Naive B cell (primary cell): Measurements from ENCODE around the gene OR5A1. TPM values are rescaled to one million over a fixed set of nuclear protein-coding genes. Genes with fewer than 3 reads are reported as not detected.

Experiments
- ATAC-seq, 2 donors: fragments of 150-1000 bp; cut with Tn5 transposase; 2 replicates each; pipeline ENCODE4 v1.10.0; 2021; ENCODE audit warnings: low read depth in 2 of 2, mild to moderate bottlenecking in 2 of 2, moderate library complexity in 2 of 2
- DNase-seq: peaks from one replicate; pipeline ENCODE4 v3.0.0; 2022
- H3K27ac Mint-ChIP-seq, 6 donors: one replicate each; pipeline ENCODE4 v1.8.0; 2020 to 2022; ENCODE audit warnings: mild to moderate bottlenecking in 6 of 6, mixed read lengths in 6 of 6, moderate library complexity in 5 of 6, inconsistent platforms in 2 of 6
- H3K27me3 Mint-ChIP-seq, 3 donors: one replicate each; pipeline ENCODE4 v1.8.0; 2021 to 2022; ENCODE audit warnings: mixed read lengths in 3 of 3, mild to moderate bottlenecking in 1 of 3
- H3K36me3 Mint-ChIP-seq, 2 donors: one replicate each; pipeline ENCODE4 v1.8.0; 2020 to 2022; ENCODE audit warnings: mixed read lengths in 2 of 2, inconsistent platforms in 1 of 2, mild to moderate bottlenecking in 1 of 2
- H3K4me1 Mint-ChIP-seq, 3 donors: one replicate each; pipeline ENCODE4 v1.8.0; 2020 to 2022; ENCODE audit warnings: mixed read lengths in 3 of 3, inconsistent platforms in 1 of 3, mild to moderate bottlenecking in 1 of 3, moderate library complexity in 1 of 3
- H3K4me3 Mint-ChIP-seq, 8 donors: one replicate each; pipeline ENCODE4 v1.8.0; 2020 to 2022; ENCODE audit warnings: mild to moderate bottlenecking in 8 of 8, mixed read lengths in 8 of 8, moderate library complexity in 8 of 8, inconsistent platforms in 2 of 8
- H3K9me3 Mint-ChIP-seq, 7 donors: one replicate each; pipeline ENCODE4 v1.8.0; 2020 to 2022; ENCODE audit warnings: mixed read lengths in 7 of 7, mild to moderate bottlenecking in 5 of 7, inconsistent platforms in 2 of 7, moderate library complexity in 1 of 7
- polyA plus RNA-seq, 6 donors: library from polyadenylated mRNA; unstranded; fragments of 300-500 nt; fragmentation: Illumina TruSeq; gene quantifications; one replicate each; pipeline ENCODE4 v1.2.3, GENCODE V29; 2021; ENCODE audit warnings: low read depth in 6 of 6

Gene OR5A1
- not detected for polyA plus RNA-seq

- Mint-ChIP-seq H3K27ac (peak within 1 kb of the TSS in 1 of 6 donors; percentile 0), H3K36me3 (no peaks in the 10 kb centered on the region), H3K9me3 (no peaks in the 10 kb centered on the region), H3K4me1 (no peaks in the 10 kb centered on the region), H3K27me3 (no peaks in the 10 kb centered on the region), H3K4me3 (no peak within 1 kb of the TSS)
- ATAC-seq (no peak), DNase-seq (no peak)
Measured at GRCh38 chr11:59436169-59436568, at the start of gene OR5A1. OR5A1 (plus strand) TSS chr11:59436469; CDS start chr11:59443169, 6,700 bp downstream.

- Mint-ChIP-seq H3K4me3 (no peak overlapping the region), H3K4me1 (no peaks in the 10 kb centered on the region), H3K27me3 (no peaks in the 10 kb centered on the region), H3K9me3 (no peaks in the 10 kb centered on the region), H3K27ac (no peak overlapping the region), H3K36me3 (no peaks in the 10 kb centered on the region)
- DNase-seq (no peak), ATAC-seq (no peak)
Measured at GRCh38 chr11:59394186-59394585, 42.1 kb upstream of the OR5A1 start.

- ATAC-seq: no peak
- DNase-seq: no peak
- no peaks in the 10 kb centered on the region for H3K36me3 Mint-ChIP-seq
- H3K27me3 Mint-ChIP-seq: no peaks in the 10 kb centered on the region
- no peak overlapping the region for H3K4me3 Mint-ChIP-seq
- H3K27ac Mint-ChIP-seq: no peak overlapping the region
- H3K4me1 Mint-ChIP-seq: no peaks in the 10 kb centered on the region
- peaks cover 0 to 17% (median 11%) of the 10 kb centered on the region in 7 donors for H3K9me3 Mint-ChIP-seq
Measured at GRCh38 chr11:59400461-59401261, 35.6 kb upstream of the OR5A1 start.

- no peak overlapping the region for H3K4me3 Mint-ChIP-seq
- no peak overlapping the region for H3K27ac Mint-ChIP-seq
- ATAC-seq (no peak), DNase-seq (no peak)
- H3K9me3 Mint-ChIP-seq: peaks cover 0 to 17% (median 17%) of the 10 kb centered on the region in 7 donors
- no peaks in the 10 kb centered on the region for H3K27me3 Mint-ChIP-seq
- no peaks in the 10 kb centered on the region for H3K4me1 Mint-ChIP-seq
- no peaks in the 10 kb centered on the region for H3K36me3 Mint-ChIP-seq
Measured at GRCh38 chr11:59401262-59401552, 35.1 kb upstream of the OR5A1 start.

GRCh38 chr11:59403546-59403945, 32.7 kb upstream of the OR5A1 start:
- Mint-ChIP-seq H3K27ac (no peak overlapping the region), H3K36me3 (no peaks in the 10 kb centered on the region), H3K4me1 (no peaks in the 10 kb centered on the region), H3K9me3 (peaks cover 0 to 34% (median 17%) of the 10 kb centered on the region in 7 donors), H3K27me3 (no peaks in the 10 kb centered on the region), H3K4me3 (no peak overlapping the region)
- ATAC-seq (no peak), DNase-seq (no peak)

GRCh38 chr11:59413646-59414045, 22.6 kb upstream of the OR5A1 start:
- Mint-ChIP-seq H3K4me3 (no peak overlapping the region), H3K9me3 (peaks cover 5 to 37% (median 21%) of the 10 kb centered on the region in 7 donors), H3K27ac (peak overlapping the region in 1 of 6 donors; percentile 22), H3K4me1 (peaks cover 38 to 43% (median 40%) of the 10 kb centered on the region in 3 donors), H3K27me3 (no peaks in the 10 kb centered on the region), H3K36me3 (peaks cover 8 to 13% of the 10 kb centered on the region in 2 donors)
- DNase-seq: no peak
- no peak for ATAC-seq

- Mint-ChIP-seq H3K4me1 (peaks cover 43 to 47% (median 44%) of the 10 kb centered on the region in 3 donors), H3K27me3 (no peaks in the 10 kb centered on the region), H3K27ac (peak overlapping the region in 3 of 6 donors; percentile 34 to 71 (median 40)), H3K36me3 (peaks cover 5 to 6% of the 10 kb centered on the region in 2 donors), H3K9me3 (peaks cover 4 to 22% (median 9%) of the 10 kb centered on the region in 7 donors), H3K4me3 (peak overlapping the region in 3 of 8 donors; percentile 22 to 48 (median 32))
- DNase-seq (no peak), ATAC-seq (peak in 1 of 2 donors; percentile 42)
Measured at GRCh38 chr11:59415111-59415510, 21.2 kb upstream of the OR5A1 start.

GRCh38 chr11:59416613-59417012, 19.7 kb upstream of the OR5A1 start:
- Mint-ChIP-seq H3K27me3 (no peaks in the 10 kb centered on the region), H3K36me3 (peaks cover 0 to 8% of the 10 kb centered on the region in 2 donors), H3K4me3 (peak overlapping the region; percentile 31 to 85 (median 56)), H3K4me1 (peaks cover 44 to 49% (median 47%) of the 10 kb centered on the region in 3 donors), H3K27ac (peak overlapping the region in 5 of 6 donors; percentile 20 to 96 (median 87)), H3K9me3 (peaks cover 0 to 11% (median 7%) of the 10 kb centered on the region in 7 donors)
- DNase-seq (no peak), ATAC-seq (peak; percentile 30 to 37)

- Mint-ChIP-seq H3K4me1 (peaks cover 45 to 51% (median 48%) of the 10 kb centered on the region in 3 donors), H3K9me3 (peaks cover 0 to 11% (median 7%) of the 10 kb centered on the region in 7 donors), H3K27ac (peak overlapping the region; percentile 20 to 96 (median 84)), H3K36me3 (peaks cover 0 to 8% of the 10 kb centered on the region in 2 donors), H3K27me3 (no peaks in the 10 kb centered on the region), H3K4me3 (peak overlapping the region; percentile 31 to 85 (median 56))
- DNase-seq (peak; percentile 56), ATAC-seq (peak; percentile 76 to 77)
Measured at GRCh38 chr11:59417023-59417422, 19.2 kb upstream of the OR5A1 start.

GRCh38 chr11:59418156-59418555, 18.1 kb upstream of the OR5A1 start:
- Mint-ChIP-seq H3K4me1 (peaks cover 52 to 60% (median 56%) of the 10 kb centered on the region in 3 donors), H3K4me3 (peak overlapping the region in 1 of 8 donors; percentile 5), H3K9me3 (peaks cover 0 to 11% (median 7%) of the 10 kb centered on the region in 7 donors), H3K36me3 (peaks cover 0 to 8% of the 10 kb centered on the region in 2 donors), H3K27me3 (no peaks in the 10 kb centered on the region), H3K27ac (no peak overlapping the region)
- DNase-seq (no peak), ATAC-seq (no peak)

GRCh38 chr11:59423835-59424234, 12.4 kb upstream of the OR5A1 start:
- ATAC-seq: no peak
- H3K9me3 Mint-ChIP-seq: peaks cover 0 to 5% (median 0%) of the 10 kb centered on the region in 7 donors
- peaks cover 0 to 8% of the 10 kb centered on the region in 2 donors for H3K36me3 Mint-ChIP-seq

GRCh38 chr11:59425131-59425530, 11.1 kb upstream of the OR5A1 start:
- Mint-ChIP-seq H3K27me3 (peaks cover 0 to 3% (median 0%) of the 10 kb centered on the region in 3 donors), H3K4me3 (no peak overlapping the region), H3K27ac (peak overlapping the region in 1 of 6 donors; percentile 64), H3K36me3 (peaks cover 0 to 8% of the 10 kb centered on the region in 2 donors), H3K4me1 (peaks cover 9 to 42% (median 11%) of the 10 kb centered on the region in 3 donors), H3K9me3 (peaks cover 0 to 5% (median 0%) of the 10 kb centered on the region in 7 donors)
- no peak for DNase-seq
- no peak for ATAC-seq

More at GRCh38 chr11:59423835-59424234, 12.4 kb upstream of the OR5A1 start:
- DNase-seq: no peak
- Mint-ChIP-seq H3K27ac (peak overlapping the region in 1 of 6 donors; percentile 72), H3K27me3 (no peaks in the 10 kb centered on the region), H3K4me1 (peaks cover 10 to 34% (median 10%) of the 10 kb centered on the region in 3 donors), H3K4me3 (no peak overlapping the region)

- ATAC-seq (no peak), DNase-seq (no peak)
- Mint-ChIP-seq H3K27me3 (peaks cover 0 to 4% (median 0%) of the 10 kb centered on the region in 3 donors), H3K4me1 (peaks cover 9 to 36% (median 12%) of the 10 kb centered on the region in 3 donors), H3K36me3 (no peaks in the 10 kb centered on the region), H3K27ac (no peak within 1 kb of the TSS), H3K4me3 (no peak within 1 kb of the TSS), H3K9me3 (no peaks in the 10 kb centered on the region)
Measured at GRCh38 chr11:59426361-59427067, 9.8 kb upstream of the OR5A1 start, which contains the start of gene OR5A2. OR5A2 (minus strand) TSS chr11:59426413; CDS start chr11:59422953, 3,460 bp downstream.
